H4 (cell line): Measurements from ENCODE around the gene GGA1. TPM values are rescaled to one million over a fixed set of nuclear protein-coding genes. Genes with fewer than 3 reads are reported as not detected.
A peak's percentile ranks its signal among the peaks of the same experiment; 100 is the strongest.

Source experiments
- DNase-seq: peaks from one replicate; pipeline ENCODE4 v3.0.0-alpha.2; 2015; ENCODE audit warnings: low spot score
- total RNA-seq: library from RNA; depleted of rRNA; stranded (reverse); fragments of >200 nt; shearing (Covaris generic); gene quantifications from 2 replicates; pipeline ENCODE4 v1.2.3, GENCODE V29; 2014; rRNA removed

GGA1 gene
- total RNA-seq, result 8.2 and 31.3 TPM in 2 replicates

- DNase-seq, result peak; percentile 89
Observed at GRCh38 chr22:37608477-37609239, at the start of gene GGA1. GGA1 (plus strand) TSS chr22:37608834; CDS start chr22:37608861, 27 bp downstream.

- no peak for DNase-seq
Observed at GRCh38 chr22:37559521-37559900, 49.1 kb upstream of the GGA1 start.

- no peak for DNase-seq
Observed at GRCh38 chr22:37559901-37560607, 48.6 kb upstream of the GGA1 start, which contains the start of gene CDC42EP1. CDC42EP1 (plus strand) TSS chr22:37560480; CDS start chr22:37566350, 5,870 bp downstream.

GRCh38 chr22:37560608-37561211, 47.9 kb upstream of the GGA1 start:
- DNase-seq, result no peak

GRCh38 chr22:37561212-37562048, 47.2 kb upstream of the GGA1 start:
- peak; percentile 72 for DNase-seq

GRCh38 chr22:37562049-37562875, 46.4 kb upstream of the GGA1 start:
- no peak for DNase-seq

- DNase-seq, result peak; percentile 65
Observed at GRCh38 chr22:37563153-37564081, 45.2 kb upstream of the GGA1 start.

GRCh38 chr22:37564111-37564711, 44.4 kb upstream of the GGA1 start:
- DNase-seq, result no peak

GRCh38 chr22:37565830-37566229, 42.8 kb upstream of the GGA1 start:
- no peak for DNase-seq

GRCh38 chr22:37566329-37566837, 42.3 kb upstream of the GGA1 start:
- no peak for DNase-seq

- DNase-seq, result peak; percentile 53
Observed at GRCh38 chr22:37566903-37567798, 41.5 kb upstream of the GGA1 start.

GRCh38 chr22:37568012-37568411, 40.6 kb upstream of the GGA1 start:
- DNase-seq, result no peak

GRCh38 chr22:37568448-37569008, 40.1 kb upstream of the GGA1 start:
- DNase-seq, result no peak

- no peak for DNase-seq
Observed at GRCh38 chr22:37569009-37569920, 39.4 kb upstream of the GGA1 start.

- DNase-seq, result no peak
Observed at GRCh38 chr22:37569921-37570660, 38.5 kb upstream of the GGA1 start.

GRCh38 chr22:37570661-37570976, 38.0 kb upstream of the GGA1 start:
- no peak for DNase-seq
